Fibroblast of the aortic adventitia (primary cell): Measurements from ENCODE around the gene AOX1. TPM values are rescaled to one million over a fixed set of nuclear protein-coding genes. Genes with fewer than 3 reads are reported as not detected.

ENCODE experiments used
- DNase-seq: peaks from one replicate; pipeline ENCODE4 v3.0.0-alpha.2; 2010; ENCODE audit warnings: low read depth
- H3K4me3 ChIP-seq: 2 replicates; pipeline ENCODE4 v1.5.1; 2011; ENCODE audit warnings: low read depth, mild to moderate bottlenecking, control low read depth, low read length, moderate library complexity
- total RNA-seq: library from RNA; depleted of rRNA; stranded (reverse); fragments of >200 nt; gene quantifications from 2 replicates; pipeline ENCODE4 v1.2.3, GENCODE V29; 2012; ENCODE audit warnings: low replicate concordance
- TF ChIP-seq, protein P1 (sequence below): IDR thresholded peaks from 2 replicates; pipeline ENCODE4 v1.5.1; 2011; ENCODE audit warnings: mild to moderate bottlenecking, low read length, control low read depth, inconsistent platforms; ENCODE audit not compliant: insufficient read depth

The AOX1 gene
- total RNA-seq, 1 donor = 23.6 TPM

DNA sequence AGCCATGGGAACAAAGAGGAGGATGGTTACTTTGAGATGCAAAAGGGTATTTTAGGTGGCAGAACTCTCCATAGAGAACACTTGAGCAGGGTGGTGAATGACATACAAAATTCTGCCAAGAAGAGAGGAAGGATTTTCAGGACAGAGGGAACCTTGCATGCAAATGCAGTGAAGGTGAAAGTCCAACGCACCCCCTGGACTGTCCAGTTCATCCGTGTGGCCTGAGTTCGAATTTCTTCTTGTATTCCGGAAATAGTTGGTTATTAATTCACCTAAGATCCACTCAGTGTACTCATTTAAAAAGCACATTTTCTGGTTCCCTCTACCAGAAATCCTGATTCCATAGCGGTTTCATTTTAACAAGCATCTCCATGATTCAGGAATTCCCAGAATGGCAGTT lies 5.5 kb downstream of the AOX1 start:
- H3K4me3 ChIP-seq = no peak overlapping the region
- DNase-seq = no peak
- TF ChIP-seq, protein P1, sequence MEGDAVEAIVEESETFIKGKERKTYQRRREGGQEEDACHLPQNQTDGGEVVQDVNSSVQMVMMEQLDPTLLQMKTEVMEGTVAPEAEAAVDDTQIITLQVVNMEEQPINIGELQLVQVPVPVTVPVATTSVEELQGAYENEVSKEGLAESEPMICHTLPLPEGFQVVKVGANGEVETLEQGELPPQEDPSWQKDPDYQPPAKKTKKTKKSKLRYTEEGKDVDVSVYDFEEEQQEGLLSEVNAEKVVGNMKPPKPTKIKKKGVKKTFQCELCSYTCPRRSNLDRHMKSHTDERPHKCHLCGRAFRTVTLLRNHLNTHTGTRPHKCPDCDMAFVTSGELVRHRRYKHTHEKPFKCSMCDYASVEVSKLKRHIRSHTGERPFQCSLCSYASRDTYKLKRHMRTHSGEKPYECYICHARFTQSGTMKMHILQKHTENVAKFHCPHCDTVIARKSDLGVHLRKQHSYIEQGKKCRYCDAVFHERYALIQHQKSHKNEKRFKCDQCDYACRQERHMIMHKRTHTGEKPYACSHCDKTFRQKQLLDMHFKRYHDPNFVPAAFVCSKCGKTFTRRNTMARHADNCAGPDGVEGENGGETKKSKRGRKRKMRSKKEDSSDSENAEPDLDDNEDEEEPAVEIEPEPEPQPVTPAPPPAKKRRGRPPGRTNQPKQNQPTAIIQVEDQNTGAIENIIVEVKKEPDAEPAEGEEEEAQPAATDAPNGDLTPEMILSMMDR = no peak

DNA sequence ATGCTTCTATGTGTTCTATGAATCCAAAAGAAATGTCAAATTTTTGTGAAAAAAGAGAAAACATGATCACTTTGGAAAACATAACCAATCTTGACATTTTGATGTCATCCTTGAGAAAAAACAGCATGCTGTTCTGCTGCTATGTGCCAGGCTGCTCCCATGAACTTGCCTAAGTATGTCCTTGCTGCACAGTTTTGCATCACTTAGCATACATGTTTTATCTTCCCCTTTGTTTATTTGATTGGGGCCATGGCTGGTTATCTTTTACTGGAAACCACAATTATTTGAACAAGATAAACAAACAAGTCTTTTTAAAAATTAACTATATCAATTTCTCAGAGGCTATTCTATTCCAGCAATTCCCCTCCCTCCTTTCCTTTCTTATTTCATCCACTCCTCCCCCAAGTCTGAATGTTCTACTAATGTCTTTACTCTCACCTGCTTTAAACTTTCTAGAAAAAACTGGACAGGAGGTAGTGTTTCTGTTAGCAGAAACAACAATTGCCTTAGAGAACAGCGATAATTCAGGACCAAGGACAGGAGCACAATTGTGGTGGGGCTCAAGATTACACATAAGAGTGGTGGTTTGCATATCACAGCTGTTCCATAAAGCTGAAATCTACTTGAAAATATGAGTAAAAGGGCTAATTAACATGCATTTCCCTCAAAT lies 6.7 kb downstream of the AOX1 start:
- TF ChIP-seq, protein P1 = no peak
- DNase-seq = peak; percentile 57
- no peak overlapping the region for H3K4me3 ChIP-seq

DNA sequence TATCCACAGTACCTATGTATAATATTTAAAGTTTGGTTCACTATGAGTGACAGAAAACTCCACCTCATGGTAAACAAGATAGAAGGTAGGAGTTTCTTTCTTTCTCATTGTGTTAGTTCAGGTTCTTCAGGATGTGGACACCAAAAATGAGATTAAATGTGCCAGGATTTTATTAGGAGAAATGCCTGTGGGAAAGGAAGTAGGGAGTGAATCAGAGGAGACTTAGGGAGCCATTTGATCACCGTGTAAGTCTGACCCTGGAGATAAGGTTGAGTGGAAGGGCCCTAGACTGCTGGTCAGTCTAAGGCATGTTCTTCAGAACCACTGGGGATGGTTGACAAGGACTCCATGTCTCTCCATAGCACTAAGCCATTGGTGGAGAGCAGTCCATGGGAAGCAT lies 8.1 kb downstream of the AOX1 start:
- TF ChIP-seq, protein P1 = no peak
- DNase-seq = no peak
- no peak overlapping the region for H3K4me3 ChIP-seq

DNA sequence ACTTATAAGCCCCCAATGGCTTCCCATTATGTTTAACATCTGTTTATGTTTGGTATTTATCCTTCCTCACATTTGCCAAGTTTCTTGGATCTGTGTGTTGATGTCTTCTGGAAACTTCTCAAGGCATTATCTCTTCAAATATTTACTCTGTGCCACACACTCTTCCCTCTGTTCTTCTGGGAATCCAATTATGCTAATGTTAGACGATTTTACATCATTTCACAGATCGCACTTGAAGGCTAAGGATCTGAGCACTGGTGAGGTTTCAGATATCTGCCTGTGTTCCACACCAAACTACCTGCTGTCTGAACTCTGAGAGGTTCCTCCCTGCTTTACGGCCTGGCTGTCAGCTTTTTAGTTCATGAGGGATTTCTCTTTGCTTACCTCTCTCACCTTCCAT lies 10.1 kb downstream of the AOX1 start:
- no peak for DNase-seq
- TF ChIP-seq, protein P1 = no peak

DNA sequence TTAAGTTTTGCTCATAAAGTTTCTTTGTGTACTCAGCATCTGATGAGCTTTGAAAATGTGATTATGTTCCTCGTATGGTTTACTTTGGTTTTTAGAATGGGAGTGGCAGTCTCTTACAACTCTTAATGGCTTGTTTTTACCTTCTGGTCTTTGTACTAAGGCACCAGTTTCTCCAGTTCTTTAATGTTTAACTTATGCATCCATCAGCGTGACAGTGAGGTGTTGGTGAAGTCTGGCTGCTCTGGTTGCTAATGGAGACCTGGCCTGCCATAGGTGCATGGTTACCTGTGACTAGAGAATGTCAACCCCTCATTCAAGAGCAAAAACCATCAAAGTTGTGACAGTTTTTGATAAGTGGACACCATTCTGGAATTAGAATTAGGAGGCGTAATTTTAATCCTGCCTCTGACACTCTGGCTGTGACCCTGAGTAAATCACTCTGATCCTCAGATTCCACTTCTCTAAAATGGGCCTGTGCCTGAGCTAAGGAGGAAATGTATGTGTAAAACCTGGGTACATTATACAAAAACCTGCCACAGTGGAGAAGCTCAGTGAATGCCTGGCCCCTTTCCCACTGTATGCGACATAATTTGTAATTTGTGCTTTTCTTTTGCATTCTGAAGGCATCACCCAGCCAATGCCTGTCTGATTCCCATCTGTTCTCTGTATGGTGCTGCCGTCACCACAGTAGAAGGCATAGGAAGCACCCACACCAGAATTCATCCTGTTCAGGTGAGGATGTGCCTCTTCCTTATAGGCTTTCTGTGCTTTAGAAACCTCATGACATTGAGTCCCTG lies 11.2 kb downstream of the AOX1 start:
- H3K4me3 ChIP-seq = no peak overlapping the region
- DNase-seq = no peak
- TF ChIP-seq, protein P1 = no peak

More for the DNA sequence above, 10.1 kb downstream of the AOX1 start:
- H3K4me3 ChIP-seq = no peak overlapping the region

DNA sequence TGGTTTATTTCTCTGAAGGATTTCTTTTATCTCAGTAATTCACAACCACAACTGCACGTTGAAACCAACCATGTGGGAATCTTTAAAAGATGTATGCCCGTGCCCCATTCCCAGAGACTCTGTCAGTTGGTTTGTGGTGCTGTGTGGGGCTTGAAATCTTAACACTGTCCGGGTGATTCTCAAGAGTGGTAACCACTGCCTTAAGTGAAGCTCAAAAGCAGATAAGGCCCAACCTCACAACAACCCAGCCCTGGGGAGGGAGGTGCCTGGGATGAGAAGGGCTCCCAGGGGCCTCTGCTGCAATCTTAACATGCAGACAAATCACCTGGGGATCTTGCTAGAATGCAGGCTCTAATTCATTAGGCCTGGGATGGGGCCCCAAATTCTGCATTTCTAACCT lies 13.4 kb downstream of the AOX1 start:
- TF ChIP-seq, protein P1 = no peak
- no peak overlapping the region for H3K4me3 ChIP-seq
- no peak for DNase-seq
